Adrenal gland (tissue), 5 donors: ENCODE data around the gene MCTP1.

Source experiments
- CTCF ChIP-seq, 6 experiments: fragments of 450-650 bp in 4 of 6; fragments of 200-600 bp in 2 of 6; sonication (generic) in 1 of 6; IDR thresholded peaks; 1 replicate in 5 of 6; 2 replicates in 1 of 6; pipeline versions ENCODE4 v1.5.1 to v1.8.0; 2016 to 2021; ENCODE audit warnings: antibody characterized with exemption in 6 of 6, mild to moderate bottlenecking in 2 of 6, moderate library complexity in 1 of 6
- POLR2A ChIP-seq, 2 donors: fragments of 450-650 bp; IDR thresholded peaks; one replicate each; pipeline ENCODE4 v1.6.1; 2017; ENCODE audit warnings: antibody characterized with exemption in 2 of 2, mild to moderate bottlenecking in 2 of 2, moderate library complexity in 1 of 2
- donor health status: DM: no; HTN: no; CAD: no.

- TF ChIP-seq CTCF (IDR thresholded peaks at IDR 0.05): no peak
- TF ChIP-seq POLR2A (IDR thresholded peaks at IDR 0.05): no peak
Measured at GRCh38 chr5:95072281-95072680, 212.6 kb downstream of the MCTP1 start.
